HG03097 (cell line): ENCODE data around the gene PARD3.

Source experiments
- ATAC-seq: cut with Tn5 transposase; IDR thresholded peaks from one replicate; pipeline ENCODE4 v1.9.1; 2021; ENCODE audit not compliant: unreplicated experiment, low FRiP score

The PARD3 gene

GRCh38 chr10:34106356-34106885 is 708.7 kb downstream of the PARD3 start:
- no peak for ATAC-seq

GRCh38 chr10:34104829-34105572 is 710.1 kb downstream of the PARD3 start:
- ATAC-seq: no peak

GRCh38 chr10:34102893-34103506 is 712.1 kb downstream of the PARD3 start:
- ATAC-seq: no peak

- ATAC-seq: no peak
These were observed 712.8 kb downstream of the PARD3 start for GRCh38 chr10:34102237-34102673.

GRCh38 chr10:34101001-34101400 is 714.1 kb downstream of the PARD3 start:
- ATAC-seq: no peak

GRCh38 chr10:34098821-34099567 is 716.1 kb downstream of the PARD3 start:
- no peak for ATAC-seq

GRCh38 chr10:34097682-34098081 is 717.4 kb downstream of the PARD3 start:
- no peak for ATAC-seq

GRCh38 chr10:34094961-34095360 is 720.1 kb downstream of the PARD3 start:
- ATAC-seq: no peak

- ATAC-seq: no peak
These were observed 720.9 kb downstream of the PARD3 start for GRCh38 chr10:34094146-34094696.

GRCh38 chr10:34092891-34093290 is 722.2 kb downstream of the PARD3 start:
- no peak for ATAC-seq

GRCh38 chr10:34091635-34092195 is 723.4 kb downstream of the PARD3 start:
- ATAC-seq: no peak

- ATAC-seq: no peak
These were observed 725.8 kb downstream of the PARD3 start for GRCh38 chr10:34089253-34089652.

GRCh38 chr10:34088208-34088794 is 726.8 kb downstream of the PARD3 start:
- no peak for ATAC-seq

- no peak for ATAC-seq
These were observed 728.0 kb downstream of the PARD3 start for GRCh38 chr10:34087095-34087418.

- no peak for ATAC-seq
These were observed 731.5 kb downstream of the PARD3 start for GRCh38 chr10:34083567-34083966.

GRCh38 chr10:34081948-34082347 is 733.1 kb downstream of the PARD3 start:
- ATAC-seq: no peak

- no peak for ATAC-seq
These were observed 733.8 kb downstream of the PARD3 start for GRCh38 chr10:34081347-34081743.

- no peak for ATAC-seq
These were observed 734.4 kb downstream of the PARD3 start for GRCh38 chr10:34080485-34081346.

GRCh38 chr10:34079702-34080484 is 735.2 kb downstream of the PARD3 start:
- ATAC-seq: no peak
